22Rv1 (cell line): Measurements from ENCODE around the gene CDC23.

Source experiments
- CTCF ChIP-seq: fragments of 450-650 bp; IDR thresholded peaks from 2 replicates; pipeline ENCODE4 v1.5.1; 2017; ENCODE audit warnings: mild to moderate bottlenecking
- ZFX ChIP-seq: fragments of 450-650 bp; IDR thresholded peaks from 2 replicates; pipeline ENCODE4 v1.6.1; 2017; ENCODE audit warnings: antibody characterized with exemption, borderline replicate concordance

GRCh38 chr5:138246334-138246733 is 33.2 kb upstream of the CDC23 start:
- TF ChIP-seq CTCF = no peak
- no peak for TF ChIP-seq ZFX
